Measurements from ENCODE around the gene PDGFRA. TPM values are rescaled to one million over a fixed set of nuclear protein-coding genes. Genes with fewer than 3 reads are reported as not detected.

The PDGFRA gene
- polyA plus RNA-seq, 4 donors = 0.67 to 73.7 (median 7.7) TPM

DNA sequence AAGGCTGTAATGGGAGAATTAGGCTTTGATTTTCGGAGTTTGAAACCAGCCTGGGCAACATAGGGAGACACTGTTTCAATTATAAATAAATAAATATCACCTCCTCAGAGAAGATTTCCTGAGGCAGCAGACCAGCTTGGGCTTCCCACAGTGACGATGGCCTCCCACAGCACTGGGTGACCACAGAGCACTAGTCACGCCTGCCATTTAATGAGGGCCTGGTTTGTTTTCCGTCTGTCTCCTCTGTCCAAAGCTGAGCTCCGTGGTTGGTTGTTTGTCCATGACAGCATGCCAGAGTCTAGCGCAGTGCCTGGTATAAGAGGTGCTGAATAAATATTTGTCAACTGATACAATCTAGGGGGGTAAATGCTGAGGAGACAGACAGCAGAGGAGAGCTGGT lies 10.4 kb upstream of the PDGFRA start:
- 67 to 82% (median 72%) methylated on average over 6 of the region's 6 CpGs for WGBS, 3 donors
- FAIRE-seq = no peak
- Histone ChIP-seq H3K27ac (ENCODE audit: low read depth in 1 of 3, low read length in 2 of 3) (no peak overlapping the region), H3K36me3 (ENCODE audit: control insufficient read depth in 3 of 3, insufficient read depth in 2 of 3, low read depth in 1 of 3, low read length in 3 of 3) (no peaks in the 10 kb centered on the region), H3K9me3 (ENCODE audit: control insufficient read depth in 2 of 2, insufficient read depth in 1 of 2, low read depth in 1 of 2, low read length in 1 of 2) (no peaks in the 10 kb centered on the region), H3K4me1 (ENCODE audit: control insufficient read depth in 3 of 3, insufficient read depth in 2 of 3, low read depth in 1 of 3, low read length in 2 of 3) (peaks cover 0 to 5% (median 2%) of the 10 kb centered on the region in 3 donors), H3K27me3 (ENCODE audit: control insufficient read depth in 3 of 3, insufficient read depth in 3 of 3, low read length in 3 of 3) (peaks cover 0 to 47% (median 0%) of the 10 kb centered on the region in 3 donors), H3K4me3 (ENCODE audit: low read depth in 1 of 3, low read length in 3 of 3) (no peak overlapping the region)
- no peak for DNase-seq

DNA sequence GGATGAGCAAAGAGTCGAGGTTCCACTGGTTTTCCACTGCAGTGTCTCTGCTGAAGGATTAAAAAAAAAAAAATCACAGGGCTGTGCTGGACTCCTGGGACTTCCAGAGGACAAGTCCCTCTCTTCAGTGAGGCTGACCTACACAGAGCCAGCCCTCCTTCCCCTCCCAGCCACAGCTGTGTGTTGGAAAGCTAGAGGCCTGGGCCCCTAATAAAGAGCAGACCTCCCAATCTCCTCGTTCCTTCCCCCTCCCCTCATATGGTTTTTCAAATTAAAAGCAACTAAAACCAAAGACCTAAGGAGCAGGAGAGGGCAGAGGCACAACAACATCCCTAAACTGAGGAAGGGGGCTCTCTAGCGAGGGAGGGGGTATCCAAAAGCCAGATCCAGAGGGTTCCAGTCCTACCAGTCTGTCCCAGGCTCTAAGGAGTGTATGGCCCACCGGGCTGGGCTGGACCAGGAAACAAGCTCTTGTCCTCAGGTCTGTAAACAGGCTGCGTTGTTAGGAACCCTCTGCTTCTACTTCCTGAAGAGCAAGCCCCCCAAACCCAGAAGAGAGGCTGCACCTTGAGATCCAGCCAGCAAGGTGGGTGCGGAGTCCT lies 4.0 kb upstream of the PDGFRA start:
- peak overlapping the region in 2 of 3 donors; percentile 32 to 71 for H3K27ac ChIP-seq (ENCODE audit: low read depth in 1 of 3, low read length in 2 of 3)
- no peaks in the 10 kb centered on the region for H3K36me3 ChIP-seq (ENCODE audit: control insufficient read depth in 3 of 3, insufficient read depth in 2 of 3, low read depth in 1 of 3, low read length in 3 of 3)
- FAIRE-seq (no peak), DNase-seq (peak in 1 of 2 donors; percentile 20)
- H3K4me3 ChIP-seq (ENCODE audit: low read depth in 1 of 3, low read length in 3 of 3) = peak overlapping the region in 1 of 3 donors; percentile 41
- no peaks in the 10 kb centered on the region for H3K9me3 ChIP-seq (ENCODE audit: control insufficient read depth in 2 of 2, insufficient read depth in 1 of 2, low read depth in 1 of 2, low read length in 1 of 2)
- 7 to 22% (median 20%) methylated on average over 6 of the region's 6 CpGs for WGBS, 3 donors
- peaks cover 4 to 71% (median 15%) of the 10 kb centered on the region in 3 donors for H3K27me3 ChIP-seq (ENCODE audit: control insufficient read depth in 3 of 3, insufficient read depth in 3 of 3, low read length in 3 of 3)
- H3K4me1 ChIP-seq (ENCODE audit: control insufficient read depth in 3 of 3, insufficient read depth in 2 of 3, low read depth in 1 of 3, low read length in 2 of 3) = peaks cover 0 to 22% (median 4%) of the 10 kb centered on the region in 3 donors

- Histone ChIP-seq H3K27me3 (ENCODE audit: control insufficient read depth in 3 of 3, insufficient read depth in 3 of 3, low read length in 3 of 3) (peaks cover 11 to 78% (median 17%) of the 10 kb centered on the region in 3 donors), H3K27ac (ENCODE audit: low read depth in 1 of 3, low read length in 2 of 3) (peak overlapping the region in 2 of 3 donors; percentile 55 to 71), H3K9me3 (ENCODE audit: control insufficient read depth in 2 of 2, insufficient read depth in 1 of 2, low read depth in 1 of 2, low read length in 1 of 2) (no peaks in the 10 kb centered on the region), H3K4me3 (ENCODE audit: low read depth in 1 of 3, low read length in 3 of 3) (peak overlapping the region in 2 of 3 donors; percentile 34 to 41), H3K4me1 (ENCODE audit: control insufficient read depth in 3 of 3, insufficient read depth in 2 of 3, low read depth in 1 of 3, low read length in 2 of 3) (peaks cover 0 to 22% (median 4%) of the 10 kb centered on the region in 3 donors), H3K36me3 (ENCODE audit: control insufficient read depth in 3 of 3, insufficient read depth in 2 of 3, low read depth in 1 of 3, low read length in 3 of 3) (peaks cover 0 to 3% (median 0%) of the 10 kb centered on the region in 3 donors)
- DNase-seq (peak in 1 of 2 donors; percentile 41), FAIRE-seq (no peak)
- 5 to 8% (median 7%) methylated on average over 33 of the region's 33 CpGs for WGBS, 3 donors
These were observed 3.3 kb upstream of the PDGFRA start for GRCh38 chr4:54225598-54226403.

DNA sequence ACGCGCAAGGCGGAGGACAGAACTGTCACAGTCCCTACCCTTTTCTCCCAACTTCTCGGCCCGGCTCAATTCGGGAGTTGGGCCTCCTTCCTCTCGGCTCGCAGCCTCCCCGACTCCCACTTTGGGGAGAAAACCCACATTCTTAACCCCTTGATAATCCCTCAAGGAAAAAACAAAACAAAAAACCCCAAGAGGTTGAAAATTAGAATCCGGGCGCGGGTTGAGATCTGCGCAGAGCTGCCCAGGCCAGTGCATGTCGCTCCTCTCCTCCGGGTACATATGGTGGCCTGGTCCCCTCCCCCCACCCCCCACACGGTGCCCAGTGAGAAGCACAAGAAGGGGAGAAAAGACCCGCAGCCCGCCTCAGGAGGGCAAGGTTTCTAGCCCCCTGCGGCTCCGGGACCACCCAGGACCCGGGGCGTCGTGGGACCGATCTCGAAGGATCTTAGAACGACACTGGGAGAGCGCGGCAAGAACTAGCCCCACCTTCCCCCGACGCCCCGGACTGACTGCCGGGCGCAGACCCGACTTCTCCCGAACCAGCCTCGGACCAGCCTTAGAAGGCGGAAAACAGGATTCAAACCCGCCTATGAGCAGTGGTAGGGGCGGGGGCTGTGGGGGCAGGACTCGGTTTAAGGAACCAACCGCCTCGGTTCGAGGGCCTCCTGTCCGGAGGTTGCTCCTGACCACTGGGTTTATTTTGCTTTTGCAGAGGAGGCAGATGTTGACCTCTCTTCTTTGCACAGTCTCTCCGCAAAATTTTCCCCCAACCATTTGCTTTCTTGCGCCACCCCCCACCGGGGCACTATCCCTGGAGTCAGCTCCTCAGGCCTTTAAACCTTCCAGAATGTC lies 2.5 kb upstream of the PDGFRA start:
- Histone ChIP-seq H3K4me1 (ENCODE audit: control insufficient read depth in 3 of 3, insufficient read depth in 2 of 3, low read depth in 1 of 3, low read length in 2 of 3) (peaks cover 0 to 25% (median 4%) of the 10 kb centered on the region in 3 donors), H3K27ac (ENCODE audit: low read depth in 1 of 3, low read length in 2 of 3) (peak overlapping the region in 2 of 3 donors; percentile 55 to 71), H3K4me3 (ENCODE audit: low read depth in 1 of 3, low read length in 3 of 3) (peak overlapping the region in 2 of 3 donors; percentile 34 to 41), H3K27me3 (ENCODE audit: control insufficient read depth in 3 of 3, insufficient read depth in 3 of 3, low read length in 3 of 3) (peaks cover 16 to 84% (median 25%) of the 10 kb centered on the region in 3 donors), H3K36me3 (ENCODE audit: control insufficient read depth in 3 of 3, insufficient read depth in 2 of 3, low read depth in 1 of 3, low read length in 3 of 3) (peaks cover 0 to 11% (median 0%) of the 10 kb centered on the region in 3 donors), H3K9me3 (ENCODE audit: control insufficient read depth in 2 of 2, insufficient read depth in 1 of 2, low read depth in 1 of 2, low read length in 1 of 2) (no peaks in the 10 kb centered on the region)
- FAIRE-seq (no peak), DNase-seq (peak in 1 of 2 donors; percentile 49)
- 3 to 5% (median 4%) methylated on average over 47 of the region's 47 CpGs for WGBS, 3 donors

GRCh38 chr4:54227256-54228055 lies 1.6 kb upstream of the PDGFRA start:
- Histone ChIP-seq H3K27ac (ENCODE audit: low read depth in 1 of 3, low read length in 2 of 3) (peak overlapping the region in 2 of 3 donors; percentile 55 to 71), H3K9me3 (ENCODE audit: control insufficient read depth in 2 of 2, insufficient read depth in 1 of 2, low read depth in 1 of 2, low read length in 1 of 2) (no peaks in the 10 kb centered on the region), H3K4me3 (ENCODE audit: low read depth in 1 of 3, low read length in 3 of 3) (peak overlapping the region in 1 of 3 donors; percentile 41), H3K36me3 (ENCODE audit: control insufficient read depth in 3 of 3, insufficient read depth in 2 of 3, low read depth in 1 of 3, low read length in 3 of 3) (peaks cover 0 to 13% (median 0%) of the 10 kb centered on the region in 3 donors), H3K4me1 (ENCODE audit: control insufficient read depth in 3 of 3, insufficient read depth in 2 of 3, low read depth in 1 of 3, low read length in 2 of 3) (peaks cover 0 to 32% (median 4%) of the 10 kb centered on the region in 3 donors), H3K27me3 (ENCODE audit: control insufficient read depth in 3 of 3, insufficient read depth in 3 of 3, low read length in 3 of 3) (peaks cover 19 to 85% (median 32%) of the 10 kb centered on the region in 3 donors)
- FAIRE-seq = no peak
- no peak for DNase-seq
- 3 to 4% (median 3%) methylated on average over 36 of the region's 36 CpGs for WGBS, 3 donors

GRCh38 chr4:54228056-54228527 lies 1.0 kb upstream of the PDGFRA start:
- FAIRE-seq = no peak
- Histone ChIP-seq H3K4me1 (ENCODE audit: control insufficient read depth in 3 of 3, insufficient read depth in 2 of 3, low read depth in 1 of 3, low read length in 2 of 3) (peaks cover 0 to 32% (median 4%) of the 10 kb centered on the region in 3 donors), H3K4me3 (ENCODE audit: low read depth in 1 of 3, low read length in 3 of 3) (peak overlapping the region in 1 of 3 donors; percentile 41), H3K9me3 (ENCODE audit: control insufficient read depth in 2 of 2, insufficient read depth in 1 of 2, low read depth in 1 of 2, low read length in 1 of 2) (no peaks in the 10 kb centered on the region), H3K36me3 (ENCODE audit: control insufficient read depth in 3 of 3, insufficient read depth in 2 of 3, low read depth in 1 of 3, low read length in 3 of 3) (peaks cover 0 to 13% (median 0%) of the 10 kb centered on the region in 3 donors), H3K27ac (ENCODE audit: low read depth in 1 of 3, low read length in 2 of 3) (peak overlapping the region in 2 of 3 donors; percentile 71 to 73), H3K27me3 (ENCODE audit: control insufficient read depth in 3 of 3, insufficient read depth in 3 of 3, low read length in 3 of 3) (peaks cover 19 to 91% (median 32%) of the 10 kb centered on the region in 3 donors)
- WGBS, 3 donors = 1 to 4% (median 2%) methylated on average over 28 to 29 of the region's 29 CpGs
- peak in 1 of 2 donors; percentile 82 for DNase-seq

GRCh38 chr4:54228546-54228945 lies 547 bp upstream of the PDGFRA start:
- Histone ChIP-seq H3K4me3 (ENCODE audit: low read depth in 1 of 3, low read length in 3 of 3) (peak overlapping the region in 1 of 3 donors; percentile 41), H3K27me3 (ENCODE audit: control insufficient read depth in 3 of 3, insufficient read depth in 3 of 3, low read length in 3 of 3) (peaks cover 19 to 94% (median 32%) of the 10 kb centered on the region in 3 donors), H3K36me3 (ENCODE audit: control insufficient read depth in 3 of 3, insufficient read depth in 2 of 3, low read depth in 1 of 3, low read length in 3 of 3) (peaks cover 0 to 13% (median 0%) of the 10 kb centered on the region in 3 donors), H3K4me1 (ENCODE audit: control insufficient read depth in 3 of 3, insufficient read depth in 2 of 3, low read depth in 1 of 3, low read length in 2 of 3) (peaks cover 0 to 32% (median 4%) of the 10 kb centered on the region in 3 donors), H3K27ac (ENCODE audit: low read depth in 1 of 3, low read length in 2 of 3) (peak overlapping the region in 2 of 3 donors; percentile 34 to 73), H3K9me3 (ENCODE audit: control insufficient read depth in 2 of 2, insufficient read depth in 1 of 2, low read depth in 1 of 2, low read length in 1 of 2) (no peaks in the 10 kb centered on the region)
- DNase-seq (peak in 1 of 2 donors; percentile 17), FAIRE-seq (no peak)
- 7 to 14% (median 9%) methylated on average over 8 of the region's 8 CpGs for WGBS, 3 donors
